DOHH2 (cell line): ENCODE results near the gene GRIA1.
"Not testable (repeated sequence)": the region's sequence is repeated elsewhere in the genome, so short reads cannot be mapped to it uniquely, and the experiment has no call there.

ENCODE experiments used
- H3F3A ChIP-seq: fragments of 200-600 bp; sonication (generic), shearing (Covaris generic); 2 replicates; pipeline ENCODE4 v1.6.0; 2016; ENCODE audit warnings: antibody characterized with exemption, mild to moderate bottlenecking; ENCODE audit not compliant: control insufficient read depth, insufficient read depth
- H3K27ac ChIP-seq: fragments of 200-600 bp; sonication (generic); 2 replicates; pipeline ENCODE4 v1.5.1; 2014; ENCODE audit warnings: low read depth, mild to moderate bottlenecking, low read length, moderate library complexity
- H3K27me3 ChIP-seq: fragments of 200-600 bp; sonication (generic); 2 replicates; pipeline ENCODE4 v1.6.1; 2014; ENCODE audit warnings: mild to moderate bottlenecking, low read length, mixed read lengths; ENCODE audit not compliant: control insufficient read depth
- H3K36me3 ChIP-seq: fragments of 200-600 bp; sonication (generic); 2 replicates; pipeline ENCODE4 v1.6.1; 2014; ENCODE audit warnings: mild to moderate bottlenecking, low read length, moderate library complexity, mixed read lengths; ENCODE audit not compliant: control insufficient read depth
- H3K4me1 ChIP-seq: fragments of 200-600 bp; sonication (generic); 2 replicates; pipeline ENCODE4 v1.6.1; 2014; ENCODE audit warnings: mild to moderate bottlenecking, low read length, mixed read lengths; ENCODE audit not compliant: control insufficient read depth
- H3K4me2 ChIP-seq: fragments of 200-600 bp; sonication (generic); 2 replicates; pipeline ENCODE4 v1.6.0; 2014; ENCODE audit warnings: mild to moderate bottlenecking, low read length, moderate library complexity
- H3K4me3 ChIP-seq: fragments of 200-600 bp; sonication (generic); 2 replicates; pipeline ENCODE4 v1.5.1; 2014; ENCODE audit warnings: mild to moderate bottlenecking, low read length, mixed read lengths
- H3K79me2 ChIP-seq: fragments of 200-600 bp; sonication (generic); 2 replicates; pipeline ENCODE4 v1.6.1; 2014; ENCODE audit warnings: mild to moderate bottlenecking, low read length, mixed read lengths; ENCODE audit not compliant: control insufficient read depth
- H3K9me2 ChIP-seq: fragments of 200-600 bp; sonication (generic); replicated peaks from 2 replicates; pipeline ENCODE4 v1.6.1; 2014; ENCODE audit warnings: mild to moderate bottlenecking, low read length, mixed read lengths; ENCODE audit not compliant: control insufficient read depth
- H3K9me3 ChIP-seq: fragments of 200-600 bp; sonication (generic); 2 replicates; pipeline ENCODE4 v1.6.1; 2014; ENCODE audit warnings: antibody characterized with exemption, low read length, mixed read lengths; ENCODE audit not compliant: control insufficient read depth, insufficient read depth
- H4K20me1 ChIP-seq: fragments of 200-600 bp; sonication (generic); 2 replicates; pipeline ENCODE4 v1.6.0; 2014; ENCODE audit warnings: low read depth, mild to moderate bottlenecking, antibody characterized with exemption, low read length, moderate library complexity; ENCODE audit not compliant: control insufficient read depth, insufficient read depth
- EZH2phosphoT487 ChIP-seq: fragments of 200-600 bp; sonication (generic); IDR thresholded peaks from 2 replicates; pipeline ENCODE4 v1.6.1; 2017; ENCODE audit warnings: borderline replicate concordance, mild to moderate bottlenecking, antibody characterized with exemption, low read length, moderate library complexity, mixed read lengths
- TF ChIP-seq, protein P1 (sequence below): fragments of 200-600 bp; sonication (generic); IDR thresholded peaks from one replicate; pipeline ENCODE4 v1.5.1; 2014; ENCODE audit warnings: antibody characterized with exemption, mild to moderate bottlenecking, low read depth, low read length; ENCODE audit not compliant: poor library complexity, severe bottlenecking

Gene GRIA1

DNA sequence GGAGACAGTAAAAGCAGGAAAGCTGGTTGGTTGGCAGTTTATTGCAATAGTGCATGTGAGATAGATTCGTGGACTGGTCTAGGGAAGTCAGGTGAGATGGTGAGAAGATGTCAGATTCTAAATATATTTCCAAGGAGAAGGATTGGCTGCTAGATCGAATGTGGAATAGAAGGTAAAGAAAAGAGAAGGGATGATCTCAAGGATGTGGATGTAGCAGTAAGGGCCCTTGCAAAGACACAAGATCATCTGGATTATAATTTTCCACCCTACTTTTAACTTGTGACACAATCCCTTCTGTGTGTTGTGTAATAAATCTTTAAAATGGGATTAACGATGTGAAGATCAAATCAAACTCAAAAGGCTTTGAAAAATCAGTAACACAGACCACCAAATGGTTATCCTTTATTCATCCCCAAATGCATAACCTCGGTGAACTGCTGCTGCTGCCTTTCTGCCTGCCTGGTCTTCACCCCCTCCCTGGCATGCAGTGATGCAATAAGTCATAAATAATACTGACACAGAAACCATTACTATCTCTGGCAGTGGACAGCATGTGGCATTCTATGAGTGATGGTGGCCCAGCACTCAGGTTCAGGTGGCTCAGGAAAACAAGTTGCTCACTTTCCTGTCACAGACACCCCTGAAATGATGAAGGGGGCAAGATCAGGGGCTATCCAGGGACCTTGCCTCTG is 369.9 kb downstream of the GRIA1 start:
- Histone ChIP-seq H3K4me1 (no peaks in the 10 kb centered on the region), H3K9me2 (no peaks in the 10 kb centered on the region), H3K9me3 (no peaks in the 10 kb centered on the region), H3K27me3 (no peaks in the 10 kb centered on the region), H3K4me3 (no peak overlapping the region), H3F3A (no peaks in the 10 kb centered on the region), H3K36me3 (no peaks in the 10 kb centered on the region), H3K27ac (no peak overlapping the region), H3K4me2 (no peak overlapping the region), H3K79me2 (no peaks in the 10 kb centered on the region), H4K20me1 (no peaks in the 10 kb centered on the region)
- TF ChIP-seq, protein P1, sequence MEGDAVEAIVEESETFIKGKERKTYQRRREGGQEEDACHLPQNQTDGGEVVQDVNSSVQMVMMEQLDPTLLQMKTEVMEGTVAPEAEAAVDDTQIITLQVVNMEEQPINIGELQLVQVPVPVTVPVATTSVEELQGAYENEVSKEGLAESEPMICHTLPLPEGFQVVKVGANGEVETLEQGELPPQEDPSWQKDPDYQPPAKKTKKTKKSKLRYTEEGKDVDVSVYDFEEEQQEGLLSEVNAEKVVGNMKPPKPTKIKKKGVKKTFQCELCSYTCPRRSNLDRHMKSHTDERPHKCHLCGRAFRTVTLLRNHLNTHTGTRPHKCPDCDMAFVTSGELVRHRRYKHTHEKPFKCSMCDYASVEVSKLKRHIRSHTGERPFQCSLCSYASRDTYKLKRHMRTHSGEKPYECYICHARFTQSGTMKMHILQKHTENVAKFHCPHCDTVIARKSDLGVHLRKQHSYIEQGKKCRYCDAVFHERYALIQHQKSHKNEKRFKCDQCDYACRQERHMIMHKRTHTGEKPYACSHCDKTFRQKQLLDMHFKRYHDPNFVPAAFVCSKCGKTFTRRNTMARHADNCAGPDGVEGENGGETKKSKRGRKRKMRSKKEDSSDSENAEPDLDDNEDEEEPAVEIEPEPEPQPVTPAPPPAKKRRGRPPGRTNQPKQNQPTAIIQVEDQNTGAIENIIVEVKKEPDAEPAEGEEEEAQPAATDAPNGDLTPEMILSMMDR, result no peak
- TF ChIP-seq EZH2phosphoT487, result no peak

- H4K20me1 ChIP-seq, H3K27me3 ChIP-seq, H3K36me3 ChIP-seq, H3K4me2 ChIP-seq, H3K4me3 ChIP-seq, H3K79me2 ChIP-seq, H3K9me3 ChIP-seq, H3K27ac ChIP-seq, H3F3A ChIP-seq, H3K4me1 ChIP-seq, H3K9me2 ChIP-seq: not testable (repeated sequence)
These were observed 372.4 kb downstream of the GRIA1 start for GRCh38 chr5:153862906-153863305.
